ENCODE data around the gene HSF5.

DNA sequence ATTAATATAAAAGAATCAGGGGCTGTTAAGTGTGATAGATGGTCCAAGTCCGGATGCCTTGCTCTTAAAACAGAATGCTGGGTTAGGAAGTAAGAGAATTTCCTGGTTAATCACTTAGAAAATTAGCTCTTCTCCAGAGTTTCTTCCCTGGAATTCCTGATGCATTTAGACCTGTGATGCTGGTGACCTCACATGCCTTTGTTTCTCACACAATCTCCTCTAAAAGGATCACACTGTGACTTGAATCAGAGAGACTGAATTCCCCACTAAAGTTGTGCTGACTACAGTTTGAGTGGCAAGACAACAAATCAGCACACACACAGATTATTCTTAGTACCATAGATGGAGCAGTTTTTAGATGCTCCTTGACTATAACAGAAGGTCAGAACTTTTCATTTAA, 66.5 kb downstream of the HSF5 start:
- TF ChIP-seq, protein P1, sequence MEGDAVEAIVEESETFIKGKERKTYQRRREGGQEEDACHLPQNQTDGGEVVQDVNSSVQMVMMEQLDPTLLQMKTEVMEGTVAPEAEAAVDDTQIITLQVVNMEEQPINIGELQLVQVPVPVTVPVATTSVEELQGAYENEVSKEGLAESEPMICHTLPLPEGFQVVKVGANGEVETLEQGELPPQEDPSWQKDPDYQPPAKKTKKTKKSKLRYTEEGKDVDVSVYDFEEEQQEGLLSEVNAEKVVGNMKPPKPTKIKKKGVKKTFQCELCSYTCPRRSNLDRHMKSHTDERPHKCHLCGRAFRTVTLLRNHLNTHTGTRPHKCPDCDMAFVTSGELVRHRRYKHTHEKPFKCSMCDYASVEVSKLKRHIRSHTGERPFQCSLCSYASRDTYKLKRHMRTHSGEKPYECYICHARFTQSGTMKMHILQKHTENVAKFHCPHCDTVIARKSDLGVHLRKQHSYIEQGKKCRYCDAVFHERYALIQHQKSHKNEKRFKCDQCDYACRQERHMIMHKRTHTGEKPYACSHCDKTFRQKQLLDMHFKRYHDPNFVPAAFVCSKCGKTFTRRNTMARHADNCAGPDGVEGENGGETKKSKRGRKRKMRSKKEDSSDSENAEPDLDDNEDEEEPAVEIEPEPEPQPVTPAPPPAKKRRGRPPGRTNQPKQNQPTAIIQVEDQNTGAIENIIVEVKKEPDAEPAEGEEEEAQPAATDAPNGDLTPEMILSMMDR (IDR thresholded peaks at IDR 0.05), result no peak
- TF ChIP-seq EP300 (IDR thresholded peaks at IDR 0.05) (no peak), POLR2AphosphoS5 (IDR thresholded peaks at IDR 0.05) (no peak), POLR2A (IDR thresholded peaks at IDR 0.05) (no peak)

Measured in upper lobe of left lung (tissue), 4 donors.